HepG2 (cell line): ENCODE results near the gene ECHDC1. TPM values are rescaled to one million over a fixed set of nuclear protein-coding genes. Genes with fewer than 3 reads are reported as not detected.

Experiments
- ATAC-seq: fragments of 200-7000 bp; cut with Tn5 transposase; 3 replicates; pipeline ENCODE4 v1.9.1; 2020; ENCODE audit warnings: mild to moderate bottlenecking, moderate library complexity
- BruUV-seq: library from RNA; stranded (reverse); fragments of 400-500 nt; replicated peaks from 2 replicates; lab custom pipeline; 2021; lab: Mats Ljungman, UMichigan
- CTCF ChIA-PET: fragments of 300-600 bp; formaldehyde crosslinking; extraction: SDS; loops from one replicate; lab custom pipeline; 2021; ENCODE audit warnings: low total read pairs, inconsistent platforms, low intra/inter-chr PET ratio; lab: Yijun Ruan, JAX
- POLR2A ChIA-PET: fragments of 350-600 bp; sonication (Branson Sonifier 250); formaldehyde crosslinking; loops from one replicate; lab custom pipeline; 2020; ENCODE audit warnings: antibody characterized with exemption, inconsistent platforms; lab: Yijun Ruan, JAX
- DNase-seq: peaks from one replicate; pipeline ENCODE4 v3.0.0-alpha.2; 2015; ENCODE audit warnings: low spot score
- FAIRE-seq: peaks from 3 replicates; lab custom pipeline; 2011; peaks lifted over from hg19 to GRCh38; lab: Jason Lieb, UNC
- H2AFZ ChIP-seq: one replicate; pipeline ENCODE4 v1.6.1; 2011; ENCODE audit warnings: low read length, inconsistent platforms
- H3K27ac ChIP-seq: fragments of 300-600 bp; 3 replicates; pipeline ENCODE4 v1.8.0; 2011; ENCODE audit warnings: mixed run types, mild to moderate bottlenecking, mixed read lengths, low read length, inconsistent platforms; ENCODE audit not compliant: insufficient read depth; ENCODE audit errors: extremely low read length
- H3K27me3 ChIP-seq, 2 experiments: fragments of 200-600 bp in 1 of 2; 2 replicates in 1 of 2; 3 replicates in 1 of 2; pipeline versions ENCODE4 v1.6.0 to v1.8.0; 2011; ENCODE audit warnings: low read length in 2 of 2, mild to moderate bottlenecking in 2 of 2, moderate library complexity in 2 of 2, inconsistent platforms in 1 of 2; ENCODE audit not compliant: insufficient read depth in 2 of 2, control insufficient read depth in 1 of 2
- H3K36me3 ChIP-seq, 2 experiments: fragments of 200-600 bp in 1 of 2; replicated peaks in 1 of 2; 2 replicates in 1 of 2; 3 replicates in 1 of 2; pipeline versions ENCODE4 v1.5.1 to v1.8.0; 2011; ENCODE audit warnings: low read length in 2 of 2, inconsistent platforms in 1 of 2; ENCODE audit not compliant: insufficient read depth in 2 of 2, control insufficient read depth in 1 of 2
- H3K4me1 ChIP-seq: 2 replicates; pipeline ENCODE4 v1.5.1; 2012; ENCODE audit warnings: low read length, inconsistent platforms; ENCODE audit not compliant: insufficient read depth
- H3K4me2 ChIP-seq: 2 replicates; pipeline ENCODE4 v1.6.0; 2011; ENCODE audit warnings: low read depth, low read length, inconsistent platforms
- H3K4me3 ChIP-seq, 3 experiments: fragments of 200-600 bp in 1 of 3; sonication (generic), shearing (Covaris generic) in 1 of 3; replicated peaks in 1 of 3; 2 replicates each; pipeline ENCODE4 v1.5.1; 2011 to 2016; ENCODE audit warnings: low read length in 3 of 3, inconsistent platforms in 2 of 3, low read depth in 2 of 3, mild to moderate bottlenecking in 2 of 3, control low read depth in 1 of 3, mixed read lengths in 1 of 3; ENCODE audit not compliant: insufficient read depth in 1 of 3
- H3K79me2 ChIP-seq: one replicate; pipeline ENCODE4 v1.6.1; 2011; ENCODE audit warnings: low read length, inconsistent platforms; ENCODE audit not compliant: insufficient read depth
- H3K9ac ChIP-seq: 2 replicates; pipeline ENCODE4 v1.6.0; 2011; ENCODE audit warnings: mild to moderate bottlenecking, low read depth, low read length, inconsistent platforms; ENCODE audit not compliant: insufficient read depth
- H3K9me3 ChIP-seq: 2 replicates; pipeline ENCODE4 v1.5.1; 2012; ENCODE audit warnings: mild to moderate bottlenecking, low read length
- H4K20me1 ChIP-seq: 2 replicates; pipeline ENCODE4 v1.6.0; 2011; ENCODE audit warnings: inconsistent platforms, mild to moderate bottlenecking, low read length, moderate library complexity; ENCODE audit not compliant: insufficient read depth
- ATF7-NPFF ChIP-seq: sonication (generic); formaldehyde crosslinking; IDR thresholded peaks from 2 replicates; pipeline ENCODE4 v1.8.1; 2023; ENCODE audit warnings: mild to moderate bottlenecking, low read depth, missing genetic modification reagents, moderate library complexity
- CBX5 ChIP-seq: sonication (generic); formaldehyde crosslinking; IDR thresholded peaks from 2 replicates; pipeline ENCODE4 v1.4.0; 2020; ENCODE audit warnings: missing genetic modification reagents, borderline replicate concordance
- FOSL2 ChIP-seq: sonication (generic); formaldehyde crosslinking; IDR thresholded peaks from 2 replicates; pipeline ENCODE4 v1.4.0; 2020; ENCODE audit warnings: missing genetic modification reagents
- FOXM1 ChIP-seq: sonication (generic); formaldehyde crosslinking; IDR thresholded peaks from 2 replicates; pipeline ENCODE4 v1.5.0; 2020; ENCODE audit warnings: missing genetic modification reagents
- JUNB ChIP-seq: sonication (generic); formaldehyde crosslinking; IDR thresholded peaks from 2 replicates; pipeline ENCODE4 v1.8.0; 2022; ENCODE audit warnings: missing genetic modification reagents, mild to moderate bottlenecking, borderline replicate concordance
- KDM3A ChIP-seq: IDR thresholded peaks from 2 replicates; pipeline ENCODE4 v1.6.1; 2018; ENCODE audit warnings: low read depth, missing compliant biosample characterization
- KDM6A ChIP-seq: IDR thresholded peaks from 2 replicates; pipeline ENCODE4 v1.6.1; 2016; ENCODE audit warnings: low read depth
- NCOA1 ChIP-seq: sonication (generic); formaldehyde crosslinking; IDR thresholded peaks from 2 replicates; pipeline ENCODE4 v1.9.0; 2021; ENCODE audit warnings: missing genetic modification reagents
- PPARG ChIP-seq: conservative IDR thresholded peaks from 2 replicates; pipeline ENCODE4 v1.6.1; 2016; ENCODE audit warnings: missing biosample characterization, missing genetic modification reagents
- SATB2 ChIP-seq: sonication (generic); formaldehyde crosslinking; IDR thresholded peaks from 2 replicates; pipeline ENCODE4 v1.5.0; 2020; ENCODE audit warnings: missing genetic modification reagents
- SMAD3 ChIP-seq: sonication (generic); formaldehyde crosslinking; IDR thresholded peaks from 2 replicates; pipeline ENCODE4 v1.4.0; 2020; ENCODE audit warnings: missing genetic modification reagents
- ZFP62 ChIP-seq: sonication (generic); formaldehyde crosslinking; IDR thresholded peaks from 2 replicates; pipeline ENCODE4 v1.4.0; 2020; ENCODE audit warnings: missing genetic modification reagents
- ZNF264 ChIP-seq: sonication (generic); formaldehyde crosslinking; IDR thresholded peaks from 2 replicates; pipeline ENCODE4 v1.4.0; 2020; ENCODE audit warnings: missing genetic modification reagents
- ZNF678 ChIP-seq: sonication (generic); formaldehyde crosslinking; IDR thresholded peaks from 2 replicates; pipeline ENCODE4 v1.4.0; 2020; ENCODE audit warnings: mild to moderate bottlenecking, missing genetic modification reagents
- ZNF766 ChIP-seq: sonication (generic); formaldehyde crosslinking; IDR thresholded peaks from 2 replicates; pipeline ENCODE4 v1.5.0; 2020; ENCODE audit warnings: missing genetic modification reagents, borderline replicate concordance
- WGBS: methylation state at CpG from one replicate; pipeline ENCODE4 v1.1.6; 2017; ENCODE audit warnings: low lambda C conversion rate; 5-methylcytosine and 5-hydroxymethylcytosine counted together
- in situ Hi-C: cut with HindIII; loops from 2 replicates; pipeline ENCODE4 v1.10.0; 2017; ENCODE audit warnings: low pct_unique_long_range_greater_than_20kb; ENCODE audit not compliant: extremely low pct_ligation_motif_present
- intact Hi-C: fragments of 100-400 bp; cut with micrococcal nuclease; formaldehyde crosslinking; loops from one replicate; pipeline ENCODE4 v1.10.0; 2022; ENCODE audit not compliant: unreplicated experiment
- polyA plus RNA-seq, 8 experiments: library from polyadenylated mRNA; depleted of rRNA in 3 of 8; stranded (reverse) in 7 of 8; unstranded in 1 of 8; fragments of >200 nt; fragmentation: Illumina TruSeq in 4 of 8; extraction: Trizol in 4 of 8; gene quantifications; 2 replicates each; pipeline versions ENCODE4 v1.2.1 to v1.2.3, GENCODE V29; 2011 to 2016; ENCODE audit warnings: low read depth in 4 of 8, missing spikeins in 1 of 8, mixed read lengths in 1 of 8; ENCODE audit not compliant: insufficient read depth in 1 of 8
- total RNA-seq, 5 experiments: library from RNA; depleted of rRNA; stranded (reverse); fragments of >200 nt; fragmentation: Illumina TruSeq; extraction: Trizol; gene quantifications; 2 replicates each; pipeline ENCODE4 v1.2.3, GENCODE V29; 2016; ENCODE audit warnings: low read depth in 1 of 5
- TF ChIP-seq, protein P1 (sequence below): sonication (generic); formaldehyde crosslinking; IDR thresholded peaks from 2 replicates; pipeline ENCODE4 v1.4.0; 2020; ENCODE audit warnings: missing genetic modification reagents, low read depth, mild to moderate bottlenecking, borderline replicate concordance
- TF ChIP-seq, protein P2 (sequence below): sonication (generic); formaldehyde crosslinking; IDR thresholded peaks from 2 replicates; pipeline ENCODE4 v1.8.0; 2022; ENCODE audit warnings: mild to moderate bottlenecking, missing genetic modification reagents, moderate library complexity
- TF ChIP-seq, protein P3 (sequence below): IDR thresholded peaks from 2 replicates; pipeline ENCODE4 v1.6.1; 2016; ENCODE audit warnings: missing compliant biosample characterization, missing genetic modification reagents, borderline replicate concordance

Gene ECHDC1
- total and polyA plus RNA-seq, 2 of the 13 experiments (the other 11 are each of a cell fraction or from before 2014, with no cell fraction given) = 32.8 to 98.1 TPM

DNA sequence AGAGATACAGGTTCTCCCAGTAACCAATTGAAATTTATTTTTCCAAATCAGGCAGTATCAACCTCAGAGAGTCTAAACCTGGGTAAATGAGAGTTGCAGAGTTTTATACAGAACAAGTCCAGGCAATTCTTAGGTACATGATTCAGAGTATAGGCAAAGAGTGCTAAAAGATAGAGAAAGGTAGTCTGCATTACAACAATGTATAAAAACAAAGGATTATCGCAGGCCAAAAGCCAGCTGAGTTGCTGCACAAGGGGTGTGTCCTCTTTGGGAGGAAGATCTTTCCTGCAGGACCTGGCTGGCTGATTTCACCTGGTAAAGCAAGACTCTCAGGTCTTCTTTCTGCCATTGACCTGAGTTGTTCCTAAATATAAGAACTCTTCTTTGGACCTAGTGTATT is 48.9 kb upstream of the ECHDC1 start:
- no TSS peak for BruUV-seq
- no peaks in the 10 kb centered on the region for H3K79me2 ChIP-seq
- 0% methylated on average over 1 of the region's 1 CpG for WGBS
- H4K20me1 ChIP-seq = no peaks in the 10 kb centered on the region
- POLR2A ChIA-PET = no interaction called here
- DNase-seq = no peak
- H3K27ac ChIP-seq = no peak overlapping the region
- FAIRE-seq = no peak
- CTCF ChIA-PET = no interaction called here
- intact Hi-C loops (no loop called here), in situ Hi-C loops (no loop called here)
- TF ChIP-seq JUNB (CRISPR knock-in tag) (no peak), ZNF264 (CRISPR knock-in tag) (no peak), KDM6A (CRISPR knock-in tag) (no peak), ATF7-NPFF (CRISPR knock-in tag) (no peak), FOXM1 (CRISPR knock-in tag) (no peak), CBX5 (CRISPR knock-in tag) (no peak), NCOA1 (no peak), KDM3A (no peak), SMAD3 (no peak), FOSL2 (CRISPR knock-in tag) (no peak), SATB2 (CRISPR knock-in tag) (no peak), ZNF678 (CRISPR knock-in tag) (no peak), PPARG (CRISPR knock-in tag) (no peak), ZFP62 (CRISPR knock-in tag) (no peak), ZNF766 (CRISPR knock-in tag) (no peak)
- TF ChIP-seq, protein P1, sequence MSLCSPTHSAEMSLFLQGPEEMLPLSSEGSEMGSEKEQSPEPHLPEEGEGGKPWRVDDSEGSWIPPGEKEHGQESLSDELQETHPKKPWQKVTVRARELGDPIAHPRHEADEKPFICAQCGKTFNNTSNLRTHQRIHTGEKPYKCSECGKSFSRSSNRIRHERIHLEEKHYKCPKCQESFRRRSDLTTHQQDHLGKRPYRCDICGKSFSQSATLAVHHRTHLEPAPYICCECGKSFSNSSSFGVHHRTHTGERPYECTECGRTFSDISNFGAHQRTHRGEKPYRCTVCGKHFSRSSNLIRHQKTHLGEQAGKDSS (CRISPR knock-in tag) = no peak
- TF ChIP-seq, protein P2, sequence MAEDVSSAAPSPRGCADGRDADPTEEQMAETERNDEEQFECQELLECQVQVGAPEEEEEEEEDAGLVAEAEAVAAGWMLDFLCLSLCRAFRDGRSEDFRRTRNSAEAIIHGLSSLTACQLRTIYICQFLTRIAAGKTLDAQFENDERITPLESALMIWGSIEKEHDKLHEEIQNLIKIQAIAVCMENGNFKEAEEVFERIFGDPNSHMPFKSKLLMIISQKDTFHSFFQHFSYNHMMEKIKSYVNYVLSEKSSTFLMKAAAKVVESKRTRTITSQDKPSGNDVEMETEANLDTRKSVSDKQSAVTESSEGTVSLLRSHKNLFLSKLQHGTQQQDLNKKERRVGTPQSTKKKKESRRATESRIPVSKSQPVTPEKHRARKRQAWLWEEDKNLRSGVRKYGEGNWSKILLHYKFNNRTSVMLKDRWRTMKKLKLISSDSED (CRISPR knock-in tag) = no peak
- TF ChIP-seq, protein P3, sequence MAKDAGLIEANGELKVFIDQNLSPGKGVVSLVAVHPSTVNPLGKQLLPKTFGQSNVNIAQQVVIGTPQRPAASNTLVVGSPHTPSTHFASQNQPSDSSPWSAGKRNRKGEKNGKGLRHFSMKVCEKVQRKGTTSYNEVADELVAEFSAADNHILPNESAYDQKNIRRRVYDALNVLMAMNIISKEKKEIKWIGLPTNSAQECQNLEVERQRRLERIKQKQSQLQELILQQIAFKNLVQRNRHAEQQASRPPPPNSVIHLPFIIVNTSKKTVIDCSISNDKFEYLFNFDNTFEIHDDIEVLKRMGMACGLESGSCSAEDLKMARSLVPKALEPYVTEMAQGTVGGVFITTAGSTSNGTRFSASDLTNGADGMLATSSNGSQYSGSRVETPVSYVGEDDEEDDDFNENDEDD (CRISPR knock-in tag) = no peak
- no peaks in the 10 kb centered on the region for H3K36me3 ChIP-seq
- H3K9me3 ChIP-seq = no peaks in the 10 kb centered on the region
- no peak overlapping the region for H3K9ac ChIP-seq
- H3K4me3 ChIP-seq = no peak overlapping the region
- H3K27me3 ChIP-seq = no peaks in the 10 kb centered on the region
- no peak for ATAC-seq
- no peak overlapping the region for H2AFZ ChIP-seq
- no peak overlapping the region for H3K4me2 ChIP-seq
- no peaks in the 10 kb centered on the region for H3K4me1 ChIP-seq
